ENCODE measurements around the gene SWAP70. TPM values are rescaled to one million over a fixed set of nuclear protein-coding genes. Genes with fewer than 3 reads are reported as not detected.

Gene SWAP70
- total RNA-seq, 3 donors from 2014 or later (not counting 1 experiment from before 2014, with no cell fraction given), result 11.8 to 14.0 (median 11.9) TPM

GRCh38 chr11:9624448-9624847 is 39.4 kb upstream of the SWAP70 start:
- H3K4me3 Mint-ChIP-seq, result no peak overlapping the region
- H3K27me3 Mint-ChIP-seq (ENCODE audit: low read depth in 2 of 2), result peaks cover 0 to 15% of the 10 kb centered on the region in 2 donors
- no peaks in the 10 kb centered on the region for H3K27me3 ChIP-seq (ENCODE audit: control insufficient read depth, insufficient read depth, low read length)
- intact Hi-C loops (cut with micrococcal nuclease), result no loop called here
- ATAC-seq, result no peak
- H3K4me3 ChIP-seq (ENCODE audit: low read length), result no peak overlapping the region
- TF ChIP-seq CTCF (IDR thresholded peaks at IDR 0.05), result no peak
- no peak overlapping the region for H3K27ac ChIP-seq (ENCODE audit: low read length)
- H3K4me1 Mint-ChIP-seq, result peaks cover 0 to 6% of the 10 kb centered on the region in 2 donors
- H3K27ac Mint-ChIP-seq, result no peak overlapping the region
- DNase-seq, result no peak
- H3K9me3 Mint-ChIP-seq, result no peaks in the 10 kb centered on the region
- no peaks in the 10 kb centered on the region for H3K36me3 ChIP-seq (ENCODE audit: control insufficient read depth, insufficient read depth, low read length)
- H3K9me3 ChIP-seq (ENCODE audit: control insufficient read depth, insufficient read depth, low read length), result no peaks in the 10 kb centered on the region
- no peaks in the 10 kb centered on the region for H3K36me3 Mint-ChIP-seq
- peaks cover 6% of the 10 kb centered on the region for H3K4me1 ChIP-seq (ENCODE audit: control insufficient read depth, insufficient read depth, low read length)

GRCh38 chr11:9625162-9625561 is 38.7 kb upstream of the SWAP70 start:
- Mint-ChIP-seq H3K4me1 (peaks cover 0 to 6% of the 10 kb centered on the region in 2 donors), H3K9me3 (no peaks in the 10 kb centered on the region), H3K27me3 (ENCODE audit: low read depth in 2 of 2) (peaks cover 0 to 15% of the 10 kb centered on the region in 2 donors), H3K27ac (no peak overlapping the region), H3K36me3 (no peaks in the 10 kb centered on the region), H3K4me3 (no peak overlapping the region)
- intact Hi-C loops (cut with micrococcal nuclease), result no loop called here
- Histone ChIP-seq H3K9me3 (ENCODE audit: control insufficient read depth, insufficient read depth, low read length) (no peaks in the 10 kb centered on the region), H3K4me1 (ENCODE audit: control insufficient read depth, insufficient read depth, low read length) (peaks cover 6% of the 10 kb centered on the region), H3K27ac (ENCODE audit: low read length) (no peak overlapping the region), H3K4me3 (ENCODE audit: low read length) (no peak overlapping the region), H3K36me3 (ENCODE audit: control insufficient read depth, insufficient read depth, low read length) (no peaks in the 10 kb centered on the region), H3K27me3 (ENCODE audit: control insufficient read depth, insufficient read depth, low read length) (no peaks in the 10 kb centered on the region)
- DNase-seq, result no peak
- 72% methylated on average over 5 of the region's 6 CpGs for WGBS (ENCODE audit: insufficient coverage)
- no peak for TF ChIP-seq CTCF (IDR thresholded peaks at IDR 0.05)
- no peak for ATAC-seq

GRCh38 chr11:9625728-9626127 is 38.1 kb upstream of the SWAP70 start:
- Mint-ChIP-seq H3K9me3 (no peaks in the 10 kb centered on the region), H3K27ac (no peak overlapping the region), H3K4me3 (no peak overlapping the region), H3K27me3 (ENCODE audit: low read depth in 2 of 2) (peaks cover 0 to 15% of the 10 kb centered on the region in 2 donors), H3K4me1 (peaks cover 0 to 6% of the 10 kb centered on the region in 2 donors), H3K36me3 (no peaks in the 10 kb centered on the region)
- intact Hi-C loops (cut with micrococcal nuclease), result no loop called here
- no peak for TF ChIP-seq CTCF (IDR thresholded peaks at IDR 0.05)
- Histone ChIP-seq H3K36me3 (ENCODE audit: control insufficient read depth, insufficient read depth, low read length) (no peaks in the 10 kb centered on the region), H3K4me1 (ENCODE audit: control insufficient read depth, insufficient read depth, low read length) (peaks cover 6% of the 10 kb centered on the region), H3K9me3 (ENCODE audit: control insufficient read depth, insufficient read depth, low read length) (no peaks in the 10 kb centered on the region), H3K27ac (ENCODE audit: low read length) (no peak overlapping the region), H3K27me3 (ENCODE audit: control insufficient read depth, insufficient read depth, low read length) (no peaks in the 10 kb centered on the region), H3K4me3 (ENCODE audit: low read length) (no peak overlapping the region)
- no peak for DNase-seq
- ATAC-seq, result no peak
- WGBS (ENCODE audit: insufficient coverage), result 76% methylated on average over 3 of the region's 3 CpGs

All from natural killer cell (primary cell).